ENCODE results near the gene RAB27A. TPM values are rescaled to one million over a fixed set of nuclear protein-coding genes. Genes with fewer than 3 reads are reported as not detected.
A peak's percentile ranks its signal among the peaks of the same experiment; 100 is the strongest.
"Not testable (repeated sequence)": the region's sequence is repeated elsewhere in the genome, so short reads cannot be mapped to it uniquely, and the experiment has no call there.

The RAB27A gene
- total RNA-seq, 6 donors from 2014 or later = 24.1 to 97.8 (median 62.5) TPM

DNA sequence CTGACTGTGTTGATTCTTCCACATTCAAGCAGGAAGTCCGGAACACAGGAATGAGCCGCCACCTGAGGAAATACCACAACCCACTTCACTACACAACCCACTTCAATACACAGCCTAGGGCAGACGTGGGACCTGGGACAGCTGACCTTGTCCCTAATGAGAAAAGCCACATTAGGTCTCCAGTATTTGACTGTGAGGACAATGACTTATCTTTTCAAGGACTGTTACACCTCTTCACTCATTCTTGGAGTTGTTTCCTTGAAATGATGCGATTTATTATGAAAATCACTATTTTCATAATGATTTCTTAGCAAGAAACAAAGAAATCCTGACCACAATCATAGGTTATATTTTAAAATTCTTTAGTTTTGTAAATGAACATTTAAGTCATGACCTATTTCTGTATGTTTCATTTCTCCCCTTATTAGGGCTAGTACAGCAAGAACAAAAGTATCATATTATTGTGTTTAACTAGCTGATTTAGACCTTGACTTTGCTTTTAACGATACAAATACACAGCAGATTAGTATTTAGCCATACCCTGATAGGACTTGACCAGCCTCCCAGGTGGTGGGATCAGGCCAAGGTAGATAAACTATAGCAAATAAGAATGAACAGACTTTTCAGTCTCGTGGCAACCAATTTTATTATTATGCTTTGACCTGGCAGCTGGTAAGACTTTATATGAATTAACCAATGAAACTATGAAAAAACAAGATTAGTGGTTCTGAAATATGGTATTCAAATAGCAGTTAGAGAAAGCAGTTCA lies 6.0 kb downstream of the RAB27A start:
- DNase-seq = peak in 1 of 2 donors; percentile 84
- ATAC-seq (ENCODE audit: low FRiP score in 2 of 2) = peak; percentile 28 to 88
- peak overlapping the region; percentile 64 to 85 (median 79) for H3K27ac ChIP-seq
- no peak overlapping the region for H3K4me3 ChIP-seq
- peaks cover 68 to 79% (median 70%) of the 10 kb centered on the region in 4 donors for H3K4me1 ChIP-seq
- no peaks in the 10 kb centered on the region for H3K27me3 ChIP-seq
- H3K9me3 ChIP-seq = no peaks in the 10 kb centered on the region
- no peaks in the 10 kb centered on the region for H3K36me3 ChIP-seq
- no peak for TF ChIP-seq EP300 (IDR thresholded peaks at IDR 0.05)
- TF ChIP-seq, protein P1, sequence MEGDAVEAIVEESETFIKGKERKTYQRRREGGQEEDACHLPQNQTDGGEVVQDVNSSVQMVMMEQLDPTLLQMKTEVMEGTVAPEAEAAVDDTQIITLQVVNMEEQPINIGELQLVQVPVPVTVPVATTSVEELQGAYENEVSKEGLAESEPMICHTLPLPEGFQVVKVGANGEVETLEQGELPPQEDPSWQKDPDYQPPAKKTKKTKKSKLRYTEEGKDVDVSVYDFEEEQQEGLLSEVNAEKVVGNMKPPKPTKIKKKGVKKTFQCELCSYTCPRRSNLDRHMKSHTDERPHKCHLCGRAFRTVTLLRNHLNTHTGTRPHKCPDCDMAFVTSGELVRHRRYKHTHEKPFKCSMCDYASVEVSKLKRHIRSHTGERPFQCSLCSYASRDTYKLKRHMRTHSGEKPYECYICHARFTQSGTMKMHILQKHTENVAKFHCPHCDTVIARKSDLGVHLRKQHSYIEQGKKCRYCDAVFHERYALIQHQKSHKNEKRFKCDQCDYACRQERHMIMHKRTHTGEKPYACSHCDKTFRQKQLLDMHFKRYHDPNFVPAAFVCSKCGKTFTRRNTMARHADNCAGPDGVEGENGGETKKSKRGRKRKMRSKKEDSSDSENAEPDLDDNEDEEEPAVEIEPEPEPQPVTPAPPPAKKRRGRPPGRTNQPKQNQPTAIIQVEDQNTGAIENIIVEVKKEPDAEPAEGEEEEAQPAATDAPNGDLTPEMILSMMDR (IDR thresholded peaks at IDR 0.05) = no peak
- peak in 1 of 2 donors; percentile 41 for TF ChIP-seq POLR2AphosphoS5 (IDR thresholded peaks at IDR 0.05)
- peak in 1 of 4 donors; percentile 26 for TF ChIP-seq POLR2A (IDR thresholded peaks at IDR 0.05)
- 45 to 50% methylated on average over 6 of the region's 6 CpGs for WGBS, 2 donors

DNA sequence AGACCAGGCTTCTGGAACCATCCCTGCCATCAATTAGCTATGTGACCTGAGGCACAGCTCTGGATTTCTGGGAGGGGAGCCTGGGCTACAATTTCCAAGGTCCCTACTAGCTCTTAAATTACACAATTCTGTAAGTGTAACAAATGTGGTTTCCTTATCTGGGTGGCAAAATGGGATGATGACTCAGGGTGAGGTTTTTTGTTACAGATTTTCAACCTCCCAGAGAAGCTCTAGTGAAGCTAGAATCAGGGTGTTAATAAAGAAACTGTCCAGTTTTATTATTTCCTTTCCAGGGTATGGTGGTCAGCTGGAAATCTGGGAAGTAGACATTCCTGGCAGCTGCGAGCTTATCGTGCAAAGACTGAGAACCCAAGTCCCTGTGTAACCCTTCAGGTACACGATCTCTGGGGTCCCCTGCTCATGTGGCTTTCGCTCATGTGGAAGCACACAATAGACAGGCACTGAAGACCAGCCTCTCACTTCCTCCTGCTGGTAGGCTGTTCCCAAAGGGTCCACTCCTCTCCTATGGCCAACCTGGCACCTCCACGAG lies 7.3 kb downstream of the RAB27A start:
- Histone ChIP-seq H3K27ac (peak overlapping the region; percentile 64 to 85 (median 79)), H3K9me3 (no peaks in the 10 kb centered on the region), H3K4me1 (peaks cover 69 to 80% (median 73%) of the 10 kb centered on the region in 4 donors), H3K4me3 (no peak overlapping the region), H3K27me3 (no peaks in the 10 kb centered on the region), H3K36me3 (no peaks in the 10 kb centered on the region)
- DNase-seq = peak in 1 of 2 donors; percentile 41
- no peak for TF ChIP-seq EP300 (IDR thresholded peaks at IDR 0.05)
- TF ChIP-seq POLR2A (IDR thresholded peaks at IDR 0.05) = no peak
- TF ChIP-seq, protein P1 (IDR thresholded peaks at IDR 0.05) = no peak
- TF ChIP-seq POLR2AphosphoS5 (IDR thresholded peaks at IDR 0.05) = no peak
- 48 to 56% methylated on average over 5 of the region's 5 CpGs for WGBS, 2 donors
- peak; percentile 46 to 70 for ATAC-seq (ENCODE audit: low FRiP score in 2 of 2)

DNA sequence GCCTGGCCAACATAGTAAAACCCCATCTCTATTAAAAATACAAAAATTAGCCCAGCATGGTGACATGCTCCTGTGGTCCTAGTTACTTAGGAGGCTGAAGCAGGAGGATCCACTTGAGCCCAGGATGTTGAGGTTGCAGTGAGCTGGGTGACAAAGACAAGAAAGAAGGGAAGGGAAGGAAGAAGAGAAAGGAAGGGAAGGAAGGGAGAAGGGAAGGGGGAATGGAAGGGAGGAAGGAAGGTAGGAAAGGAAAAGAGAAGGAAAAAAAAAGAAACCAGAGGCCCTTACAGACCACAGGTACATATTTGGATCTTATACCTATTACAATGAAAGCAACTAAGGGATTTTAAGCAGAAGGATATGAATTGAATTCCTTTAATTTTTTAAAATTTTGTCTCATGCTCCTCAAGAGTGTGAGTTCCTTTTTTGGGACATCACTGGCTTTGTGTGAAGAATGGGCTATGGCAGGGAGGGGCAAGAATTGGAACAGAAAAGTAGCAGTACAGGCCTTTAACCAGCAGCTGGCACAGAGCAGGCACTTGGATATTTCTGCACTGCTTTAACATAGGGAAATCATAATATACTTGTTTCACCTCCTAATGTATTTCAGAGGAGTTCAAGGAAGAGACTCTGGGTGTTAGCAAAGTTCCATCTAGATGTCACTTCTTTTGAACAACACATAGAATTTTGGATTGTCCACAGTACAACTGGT lies 7.9 kb downstream of the RAB27A start:
- DNase-seq (no peak), ATAC-seq (ENCODE audit: low FRiP score in 2 of 2) (peak in 1 of 2 donors; percentile 8)
- Histone ChIP-seq H3K36me3 (no peaks in the 10 kb centered on the region), H3K4me3 (no peak overlapping the region), H3K27me3 (no peaks in the 10 kb centered on the region), H3K27ac (peak overlapping the region; percentile 64 to 85 (median 79)), H3K9me3 (no peaks in the 10 kb centered on the region), H3K4me1 (peaks cover 69 to 83% (median 77%) of the 10 kb centered on the region in 4 donors)
- TF ChIP-seq EP300 (IDR thresholded peaks at IDR 0.05) = no peak
- TF ChIP-seq POLR2A (IDR thresholded peaks at IDR 0.05) = no peak
- TF ChIP-seq POLR2AphosphoS5 (IDR thresholded peaks at IDR 0.05) = no peak
- TF ChIP-seq, protein P1 (IDR thresholded peaks at IDR 0.05) = no peak

DNA sequence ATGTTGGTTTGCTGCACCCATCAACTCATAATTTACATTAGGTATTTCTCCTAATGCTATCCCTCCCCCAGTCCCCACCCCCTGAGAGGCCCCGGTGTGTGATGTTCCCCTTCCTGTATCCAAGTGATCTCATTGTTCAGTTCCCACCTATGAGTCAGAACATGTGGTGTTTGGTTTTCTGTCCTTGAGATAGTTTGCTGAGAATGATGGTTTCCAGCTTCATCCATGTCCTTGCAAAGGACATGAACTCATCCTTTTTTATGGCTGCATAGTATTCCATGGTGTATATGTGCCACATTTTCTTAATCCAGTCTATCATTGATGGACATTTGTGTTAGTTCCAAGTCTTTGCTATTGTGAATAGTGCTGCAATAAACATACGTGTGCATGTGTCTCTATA lies 9.0 kb downstream of the RAB27A start:
- WGBS, 2 donors = 76 to 77% methylated on average over 2 of the region's 2 CpGs
- H3K4me1 ChIP-seq = peaks cover 58 to 78% (median 70%) of the 10 kb centered on the region in 4 donors

DNA sequence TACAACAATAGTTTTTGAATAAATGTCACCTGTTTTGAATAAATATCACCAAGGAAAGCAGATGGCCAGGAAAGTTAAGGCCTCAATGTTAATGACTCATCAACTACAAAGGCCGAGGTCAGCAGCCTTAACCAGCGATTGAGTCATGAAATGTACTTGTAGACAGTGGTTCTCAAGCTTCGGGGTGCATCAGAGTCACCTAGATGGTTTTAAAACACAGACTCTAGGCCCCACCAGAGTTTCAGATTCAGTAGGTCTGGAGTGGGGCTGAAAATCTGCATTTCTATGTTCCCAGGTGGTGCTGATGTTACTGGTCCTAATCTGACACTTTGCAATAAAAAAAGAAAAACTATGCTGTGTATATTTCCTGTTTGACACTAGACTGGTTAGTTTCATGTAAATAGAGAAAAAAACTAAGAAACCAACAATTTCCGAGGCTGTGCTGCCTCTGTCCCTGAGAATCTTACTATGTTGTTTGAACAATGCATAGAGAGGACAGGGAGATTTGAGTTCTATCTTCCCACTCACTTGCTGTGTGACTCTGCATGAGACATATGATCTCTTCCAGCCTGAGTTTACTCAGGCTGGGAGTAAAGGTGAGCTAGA lies 9.8 kb downstream of the RAB27A start:
- no peaks in the 10 kb centered on the region for H3K36me3 ChIP-seq
- TF ChIP-seq POLR2A (IDR thresholded peaks at IDR 0.05) = no peak
- TF ChIP-seq POLR2AphosphoS5 (IDR thresholded peaks at IDR 0.05) = no peak
- TF ChIP-seq, protein P1 (IDR thresholded peaks at IDR 0.05) = no peak
- no peak for TF ChIP-seq EP300 (IDR thresholded peaks at IDR 0.05)
- peaks cover 52 to 71% (median 63%) of the 10 kb centered on the region in 4 donors for H3K4me1 ChIP-seq
- DNase-seq (peak in 1 of 2 donors; percentile 77), ATAC-seq (ENCODE audit: low FRiP score in 2 of 2) (peak in 1 of 2 donors; percentile 61)
- WGBS, 2 donors = 50 to 70% methylated on average over 4 of the region's 4 CpGs
- no peaks in the 10 kb centered on the region for H3K9me3 ChIP-seq
- peak overlapping the region; percentile 51 to 85 (median 60) for H3K27ac ChIP-seq
- H3K27me3 ChIP-seq = no peaks in the 10 kb centered on the region
- H3K4me3 ChIP-seq = no peak overlapping the region

More for the DNA sequence above, 9.0 kb downstream of the RAB27A start:
- not testable (repeated sequence) for ATAC-seq (ENCODE audit: low FRiP score in 2 of 2); H3K27me3 ChIP-seq; DNase-seq; H3K4me3 ChIP-seq; H3K9me3 ChIP-seq; H3K36me3 ChIP-seq
- peak overlapping the region in 2 of 4 donors; percentile 57 to 85 for H3K27ac ChIP-seq

All from upper lobe of left lung (tissue), 6 donors.